Hematopoietic multipotent progenitor cell treated with erythropoietin and hydrocortisone succinate and interleukin-3 and kit ligand, for 17 days (in vitro differentiated cells): ENCODE data around the gene FZD10.

Experiments
- DNase-seq: peaks from one replicate; pipeline ENCODE4 v3.0.0-alpha.2; 2015; ENCODE audit warnings: low spot score

FZD10 gene

GRCh38 chr12:130179621-130180020, 17.4 kb downstream of the FZD10 start:
- DNase-seq, result no peak

GRCh38 chr12:130181211-130181610, 18.9 kb downstream of the FZD10 start:
- no peak for DNase-seq

- DNase-seq, result no peak
Measured at GRCh38 chr12:130183585-130184370, 21.5 kb downstream of the FZD10 start.

GRCh38 chr12:130184404-130185090, 22.3 kb downstream of the FZD10 start:
- no peak for DNase-seq

- no peak for DNase-seq
Measured at GRCh38 chr12:130185455-130186391, 23.5 kb downstream of the FZD10 start.

GRCh38 chr12:130186651-130187268, 24.5 kb downstream of the FZD10 start:
- no peak for DNase-seq

GRCh38 chr12:130192642-130193345, 30.5 kb downstream of the FZD10 start:
- no peak for DNase-seq

- DNase-seq, result no peak
Measured at GRCh38 chr12:130194154-130194553, 31.9 kb downstream of the FZD10 start.

- DNase-seq, result no peak
Measured at GRCh38 chr12:130195369-130195768, 33.1 kb downstream of the FZD10 start.

GRCh38 chr12:130195776-130196175, 33.5 kb downstream of the FZD10 start:
- no peak for DNase-seq

GRCh38 chr12:130196827-130197226, 34.6 kb downstream of the FZD10 start:
- no peak for DNase-seq

- DNase-seq, result no peak
Measured at GRCh38 chr12:130198026-130198662, 35.9 kb downstream of the FZD10 start.

GRCh38 chr12:130198663-130199060, 36.4 kb downstream of the FZD10 start:
- DNase-seq, result no peak

GRCh38 chr12:130199581-130200390, 37.5 kb downstream of the FZD10 start:
- DNase-seq, result no peak

GRCh38 chr12:130200445-130200844, 38.2 kb downstream of the FZD10 start:
- DNase-seq, result no peak

GRCh38 chr12:130201037-130201436, 38.8 kb downstream of the FZD10 start:
- no peak for DNase-seq

- no peak for DNase-seq
Measured at GRCh38 chr12:130202201-130202600, 39.9 kb downstream of the FZD10 start.

- DNase-seq, result no peak
Measured at GRCh38 chr12:130203151-130203550, 40.9 kb downstream of the FZD10 start.

- no peak for DNase-seq
Measured at GRCh38 chr12:130204541-130204953, 42.3 kb downstream of the FZD10 start.

- no peak for DNase-seq
Measured at GRCh38 chr12:130205495-130205894, 43.2 kb downstream of the FZD10 start.
